NCI-H748 treated with DMSO at 0.1 percent for 48 hours (cell line): ENCODE measurements around the gene NBPF3.

ENCODE experiments used
- DNase-seq: peaks from one replicate; lab custom pipeline; 2025; lab: John Stamatoyannopoulos, UW

NBPF3 gene

DNA sequence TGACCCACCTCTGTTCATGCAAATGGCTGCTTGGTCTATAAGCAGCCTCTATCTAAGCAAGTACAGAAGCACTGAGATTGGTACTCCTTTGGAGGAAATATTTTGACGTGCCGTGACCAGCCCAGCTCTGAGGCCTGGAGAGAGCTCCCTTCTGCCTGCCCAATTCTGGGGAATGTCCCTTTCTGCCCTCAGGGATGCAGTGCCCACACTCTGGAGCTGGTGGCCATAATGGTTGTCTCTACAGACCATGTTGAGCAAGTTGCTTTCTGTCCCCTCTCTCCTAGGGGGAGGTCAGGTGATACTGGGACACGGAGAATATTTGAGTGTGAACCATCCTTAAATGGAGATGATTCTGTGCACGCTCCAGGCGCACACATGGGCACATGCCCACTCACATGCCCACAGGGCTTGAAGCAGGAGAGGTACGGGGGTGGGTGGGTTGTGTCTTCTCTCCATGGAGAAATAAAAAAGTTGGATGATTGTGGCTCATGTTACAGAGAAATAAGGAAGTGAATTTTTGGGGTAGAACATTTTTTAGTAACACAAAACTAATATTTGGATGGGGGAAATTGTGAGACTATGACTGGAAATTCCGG, 55.4 kb downstream of the NBPF3 start:
- no peak for DNase-seq

DNA sequence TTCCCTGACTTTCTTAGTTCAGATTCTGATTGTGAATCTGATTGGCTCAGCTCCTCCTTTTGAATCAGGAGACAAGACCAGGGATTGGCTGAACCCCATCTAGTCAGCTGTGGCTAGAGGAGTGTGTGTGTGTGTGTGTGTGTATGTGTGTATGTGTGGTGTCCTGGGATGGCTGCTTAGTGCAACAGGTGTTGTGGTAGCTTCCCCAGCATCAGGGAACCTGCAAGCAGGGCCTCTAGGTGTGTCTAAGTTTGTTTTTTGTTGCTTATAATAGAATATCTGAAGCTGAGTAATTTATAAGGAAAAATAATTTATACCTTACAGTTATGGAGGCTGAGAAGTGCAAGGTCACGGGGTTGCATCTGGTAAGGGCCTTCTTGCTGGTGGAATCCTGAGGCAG, 56.1 kb downstream of the NBPF3 start:
- DNase-seq: no peak

- no peak for DNase-seq
These were observed 56.9 kb downstream of the NBPF3 start for GRCh38 chr1:21496886-21497285.

- DNase-seq: no peak
These were observed 57.6 kb downstream of the NBPF3 start for GRCh38 chr1:21497466-21498061.

GRCh38 chr1:21499283-21499950, 59.5 kb downstream of the NBPF3 start:
- no peak for DNase-seq

GRCh38 chr1:21503706-21504377, 63.9 kb downstream of the NBPF3 start:
- DNase-seq: no peak

DNA sequence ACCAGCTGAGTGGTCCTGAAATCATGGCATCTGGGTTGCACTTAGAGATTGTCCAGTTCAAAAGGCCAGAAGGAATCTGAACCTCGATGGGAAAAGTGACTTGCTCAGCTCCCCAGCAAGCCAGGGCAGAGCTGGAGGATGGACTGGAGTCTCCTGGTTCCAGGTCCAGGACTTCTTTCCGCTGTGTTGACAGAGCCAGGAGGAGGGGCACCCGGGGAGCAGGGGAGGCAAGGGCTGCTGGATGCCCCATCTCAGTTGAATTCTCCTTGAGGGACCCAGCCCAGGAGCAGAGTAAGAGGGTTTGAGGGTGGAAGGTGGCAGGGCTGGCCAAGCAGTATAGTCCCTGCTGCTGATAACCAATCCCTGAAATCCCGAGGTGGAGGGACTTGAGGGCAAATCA, 66.9 kb downstream of the NBPF3 start:
- DNase-seq: no peak

DNA sequence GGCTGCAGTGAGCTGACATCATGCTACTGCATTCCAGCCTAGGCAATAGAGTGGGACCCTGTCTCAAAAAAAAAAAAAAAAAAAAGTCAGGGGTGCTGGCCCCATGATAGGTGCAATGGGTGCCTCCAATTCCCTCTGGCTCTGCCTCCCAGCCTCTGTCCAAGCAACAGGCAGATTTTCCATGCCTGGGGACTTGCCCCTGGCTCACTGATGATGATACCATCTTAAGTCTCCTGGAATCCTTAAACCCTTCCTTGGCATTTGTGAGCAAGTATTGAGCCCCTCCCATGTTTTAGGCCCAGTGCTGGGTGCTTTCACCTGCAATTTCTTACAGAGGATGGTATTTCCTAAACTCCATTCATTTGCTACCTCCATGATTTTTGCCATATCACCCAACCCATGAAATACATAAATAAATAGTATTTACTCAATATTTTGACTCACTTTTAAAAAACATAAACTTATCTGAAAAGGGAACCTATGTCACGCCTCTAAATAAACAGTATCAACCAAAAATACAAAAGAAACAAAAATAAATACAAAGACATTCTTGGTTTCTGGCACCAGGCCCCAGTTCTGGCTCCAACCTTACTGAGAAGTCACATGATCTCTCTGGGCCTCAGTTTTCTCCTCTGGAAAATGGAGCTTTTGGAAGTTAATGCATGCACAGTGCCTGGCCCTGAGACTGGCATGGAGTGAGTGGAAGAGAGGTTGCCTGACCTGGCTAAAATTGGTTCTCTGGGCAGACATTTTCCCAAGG, 67.8 kb downstream of the NBPF3 start:
- DNase-seq: no peak

GRCh38 chr1:21508580-21509350, 68.8 kb downstream of the NBPF3 start:
- DNase-seq: no peak

DNA sequence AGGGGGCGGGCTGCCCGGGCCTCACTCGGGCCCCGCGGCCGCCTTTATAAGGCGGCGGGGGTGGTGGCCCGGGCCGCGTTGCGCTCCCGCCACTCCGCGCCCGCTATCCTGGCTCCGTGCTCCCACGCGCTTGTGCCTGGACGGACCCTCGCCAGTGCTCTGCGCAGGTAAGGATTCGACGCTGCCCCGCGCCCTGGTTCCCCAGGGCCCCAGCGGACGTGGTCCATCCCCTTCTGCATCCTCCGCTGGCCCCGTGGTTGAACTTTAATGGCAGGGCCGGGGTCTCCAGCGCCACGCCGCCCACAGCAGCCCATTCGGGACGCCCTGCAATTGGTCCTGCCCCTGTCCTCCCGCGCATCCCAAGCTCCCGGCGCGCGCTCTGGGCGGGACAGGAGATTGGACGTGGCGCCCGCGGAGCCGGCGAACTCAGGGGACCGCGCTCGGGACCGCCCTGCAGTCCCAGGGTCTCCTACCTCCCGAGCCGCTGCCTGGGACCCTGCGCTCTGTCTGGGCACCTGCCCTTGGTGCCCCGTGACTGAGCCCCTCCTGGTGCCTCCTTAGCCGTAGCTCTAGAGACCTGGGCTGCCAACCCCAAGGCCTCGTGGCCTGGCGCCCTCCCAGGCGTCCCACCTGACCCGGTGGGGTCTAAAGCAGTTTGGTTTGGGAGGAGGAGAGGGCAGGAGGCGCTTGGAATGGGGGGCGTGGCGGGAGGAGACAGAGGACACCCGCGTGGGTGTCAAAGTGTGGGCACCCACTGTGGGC, 69.6 kb downstream of the NBPF3 start, which contains the start of gene ALPL:
TSS of gene ALPL (plus strand) at position 73 of the 762 bp plus-strand sequence. CDS start 44,659 bp downstream, outside the sequence.
- DNase-seq: no peak

GRCh38 chr1:21510113-21510493, 70.2 kb downstream of the NBPF3 start:
- DNase-seq: no peak

GRCh38 chr1:21510885-21511578, 71.1 kb downstream of the NBPF3 start:
- DNase-seq: no peak

DNA sequence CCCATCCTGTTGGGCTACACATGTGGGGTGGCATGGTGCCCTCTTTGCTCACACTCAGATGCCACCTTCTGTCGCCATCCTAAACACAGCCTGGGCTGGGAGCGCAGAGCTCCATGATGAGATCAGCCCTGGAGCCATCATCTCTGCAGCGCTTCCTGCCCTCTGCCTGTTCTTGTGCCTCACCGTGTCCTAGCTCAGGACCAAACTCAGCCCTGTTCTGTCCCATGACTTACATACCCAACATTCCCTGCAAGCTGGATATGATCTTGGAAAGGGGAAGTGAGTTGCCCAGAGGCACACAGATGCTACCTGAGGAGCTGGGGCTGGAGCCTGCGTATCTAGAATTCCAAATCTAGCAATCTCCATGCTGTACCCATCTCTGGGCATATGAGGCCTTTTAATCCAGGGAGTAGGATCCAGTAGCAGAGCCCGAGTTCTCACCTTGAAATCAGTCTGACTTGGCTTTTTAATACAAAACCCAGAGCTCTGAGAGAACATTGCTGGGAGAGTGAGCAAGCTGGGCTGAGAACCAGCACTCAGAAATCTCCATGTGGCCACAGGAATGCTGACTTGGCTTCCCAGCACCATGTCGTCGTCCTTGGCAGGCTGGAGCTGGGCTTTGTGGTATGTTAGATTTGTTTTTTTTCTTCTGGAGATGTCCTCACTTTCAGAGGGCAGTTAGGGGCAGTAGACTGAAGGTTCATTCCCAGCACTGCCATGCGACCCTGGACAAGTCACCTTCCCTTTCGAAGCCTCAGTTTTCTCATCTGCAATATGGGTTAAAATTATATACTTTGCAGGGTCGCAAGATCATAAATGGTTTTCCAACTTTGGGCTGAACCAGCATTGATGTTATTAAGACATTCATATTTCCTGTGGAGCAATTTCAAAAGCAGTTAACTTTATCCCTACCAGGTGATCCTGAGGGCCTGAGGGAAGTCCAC, 71.9 kb downstream of the NBPF3 start:
- DNase-seq: no peak

DNA sequence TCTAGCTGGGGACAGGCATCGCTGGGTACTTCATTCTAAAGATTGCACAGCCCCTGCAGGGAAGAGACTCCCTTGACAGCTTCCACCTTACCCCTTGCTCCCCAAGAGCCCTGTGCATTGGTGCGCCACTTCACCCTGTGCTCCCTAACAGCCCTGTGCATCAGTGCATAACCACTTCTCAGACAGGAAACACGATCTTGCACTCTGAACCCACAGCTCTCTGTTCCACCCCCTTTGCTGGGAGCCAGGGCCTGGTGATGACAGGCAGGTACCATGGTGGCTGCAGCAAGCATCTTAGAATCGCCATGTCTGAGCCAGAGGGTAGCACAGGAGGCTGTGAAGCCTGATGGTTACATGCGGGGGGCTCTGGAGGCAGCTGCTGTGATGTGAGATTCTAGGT, 74.3 kb downstream of the NBPF3 start:
- no peak for DNase-seq

DNA sequence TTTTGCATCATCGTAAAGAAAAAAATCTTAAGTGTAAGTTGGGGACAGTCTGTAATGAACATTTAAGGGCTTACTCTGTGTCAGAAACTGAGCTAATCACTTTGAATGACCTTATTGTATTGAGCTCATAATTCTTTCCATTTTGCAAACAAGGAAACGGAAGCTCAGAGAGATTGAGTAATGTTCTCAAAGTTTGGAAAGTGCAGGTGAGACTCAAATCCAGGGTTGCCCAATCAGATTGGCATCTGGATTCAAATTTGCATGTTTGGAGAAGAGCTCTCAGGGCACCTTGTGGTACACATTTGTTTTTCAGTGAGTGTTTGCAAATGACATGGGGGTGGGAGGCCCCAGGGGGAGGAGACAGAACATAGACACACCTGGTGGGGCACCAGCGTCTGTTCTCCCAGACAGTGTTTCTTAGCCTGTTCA, 77.2 kb downstream of the NBPF3 start:
- DNase-seq: no peak

- no peak for DNase-seq
These were observed 77.9 kb downstream of the NBPF3 start for GRCh38 chr1:21517660-21518480.

- DNase-seq: no peak
These were observed 79.0 kb downstream of the NBPF3 start for GRCh38 chr1:21518774-21519455.
